Ascending aorta (tissue), 2 donors: ENCODE data around the gene IER5. TPM values are rescaled to one million over a fixed set of nuclear protein-coding genes. Genes with fewer than 3 reads are reported as not detected.

Source experiments
- DNase-seq, 2 donors: peaks; one replicate each; pipeline ENCODE4 v3.0.0-alpha.2; 2019; ENCODE audit warnings: low spot score in 2 of 2
- H3K27ac ChIP-seq, 2 donors: fragments of 200-600 bp; sonication (generic); one replicate each; pipeline ENCODE4 v1.5.1; 2016 to 2017; ENCODE audit warnings: mild to moderate bottlenecking in 1 of 2
- H3K27me3 ChIP-seq: fragments of 200-600 bp; sonication (generic); one replicate; pipeline ENCODE4 v1.5.1; 2017
- H3K36me3 ChIP-seq, 2 donors: fragments of 200-600 bp; sonication (generic); one replicate each; pipeline ENCODE4 v1.5.1; 2016
- H3K4me1 ChIP-seq, 2 donors: fragments of 200-600 bp; sonication (generic); one replicate each; pipeline ENCODE4 v1.5.1; 2016 to 2017; ENCODE audit warnings: mild to moderate bottlenecking in 1 of 2
- H3K4me3 ChIP-seq, 2 donors: fragments of 200-600 bp; sonication (generic); one replicate each; pipeline ENCODE4 v1.5.1; 2016 to 2017; ENCODE audit warnings: mild to moderate bottlenecking in 1 of 2
- H3K9me3 ChIP-seq, 2 donors: fragments of 200-600 bp; sonication (generic); one replicate each; pipeline ENCODE4 v1.5.1; 2016
- CTCF ChIP-seq, 3 experiments: fragments of 200-600 bp in 2 of 3; fragments of 450-650 bp in 1 of 3; sonication (generic) in 2 of 3; IDR thresholded peaks; one replicate each; pipeline ENCODE4 v1.5.1; 2016 to 2019; ENCODE audit warnings: antibody characterized with exemption in 3 of 3, mild to moderate bottlenecking in 1 of 3, moderate library complexity in 1 of 3
- intact Hi-C: fragments of 100-400 bp; cut with DNase I; formaldehyde crosslinking; loops from one replicate; pipeline ENCODE4 v1.15.1; 2023
- total RNA-seq: library from RNA; depleted of rRNA; stranded (reverse); fragments of >200 nt; gene quantifications from one replicate; pipeline ENCODE4 v1.1.0, GENCODE V29; 2016

Gene IER5
- total RNA-seq, 1 donor from 2014 or later: 47.9 TPM

GRCh38 chr1:181061487-181061886 is 27.0 kb upstream of the IER5 start:
- no peak overlapping the region for H3K4me3 ChIP-seq
- H3K4me1 ChIP-seq: peaks cover 0 to 2% of the 10 kb centered on the region in 2 donors
- H3K27ac ChIP-seq: no peak overlapping the region
- no peak for DNase-seq
- no peaks in the 10 kb centered on the region for H3K27me3 ChIP-seq
- intact Hi-C loops: no loop called here
- TF ChIP-seq CTCF (IDR thresholded peaks at IDR 0.05): no peak
- peaks cover 0 to 13% of the 10 kb centered on the region in 2 donors for H3K36me3 ChIP-seq
- H3K9me3 ChIP-seq: no peaks in the 10 kb centered on the region

- no peak overlapping the region for H3K27ac ChIP-seq
Observed at GRCh38 chr1:181061891-181062835, 26.3 kb upstream of the IER5 start.

GRCh38 chr1:181062836-181063428 is 25.6 kb upstream of the IER5 start:
- TF ChIP-seq CTCF (IDR thresholded peaks at IDR 0.05): no peak
- no peak overlapping the region for H3K4me3 ChIP-seq
- H3K27me3 ChIP-seq: no peaks in the 10 kb centered on the region
- H3K4me1 ChIP-seq: peaks cover 0 to 2% of the 10 kb centered on the region in 2 donors
- DNase-seq: no peak
- no peak overlapping the region for H3K27ac ChIP-seq
- intact Hi-C loops: no loop called here
- no peaks in the 10 kb centered on the region for H3K9me3 ChIP-seq
- peaks cover 0 to 13% of the 10 kb centered on the region in 2 donors for H3K36me3 ChIP-seq

More at GRCh38 chr1:181061891-181062835, 26.3 kb upstream of the IER5 start:
- H3K4me3 ChIP-seq: no peak overlapping the region
- H3K9me3 ChIP-seq: no peaks in the 10 kb centered on the region
- peak in 1 of 2 donors; percentile 70 for DNase-seq
- H3K36me3 ChIP-seq: peaks cover 0 to 13% of the 10 kb centered on the region in 2 donors
- H3K4me1 ChIP-seq: peaks cover 0 to 2% of the 10 kb centered on the region in 2 donors
- no peak for TF ChIP-seq CTCF (IDR thresholded peaks at IDR 0.05)
- H3K27me3 ChIP-seq: no peaks in the 10 kb centered on the region
- intact Hi-C loops: no loop called here

- H3K9me3 ChIP-seq: no peaks in the 10 kb centered on the region
- DNase-seq: no peak
- no peaks in the 10 kb centered on the region for H3K27me3 ChIP-seq
- peaks cover 0 to 6% of the 10 kb centered on the region in 2 donors for H3K36me3 ChIP-seq
- H3K4me1 ChIP-seq: peaks cover 0 to 2% of the 10 kb centered on the region in 2 donors
- intact Hi-C loops: no loop called here
- no peak for TF ChIP-seq CTCF (IDR thresholded peaks at IDR 0.05)
- H3K4me3 ChIP-seq: no peak overlapping the region
- H3K27ac ChIP-seq: no peak overlapping the region
Observed at GRCh38 chr1:181064011-181064623, 24.4 kb upstream of the IER5 start.

- DNase-seq: no peak
- Histone ChIP-seq H3K27me3 (no peaks in the 10 kb centered on the region), H3K27ac (no peak overlapping the region), H3K4me3 (no peak overlapping the region), H3K4me1 (peaks cover 0 to 2% of the 10 kb centered on the region in 2 donors), H3K9me3 (no peaks in the 10 kb centered on the region), H3K36me3 (no peaks in the 10 kb centered on the region)
- no peak for TF ChIP-seq CTCF (IDR thresholded peaks at IDR 0.05)
- intact Hi-C loops: no loop called here
Observed at GRCh38 chr1:181064702-181065101, 23.8 kb upstream of the IER5 start.
